Measurements from ENCODE around the gene SOWAHC.
"Not testable (repeated sequence)": the region's sequence is repeated elsewhere in the genome, so short reads cannot be mapped to it uniquely, and the experiment has no call there.

SOWAHC gene

DNA sequence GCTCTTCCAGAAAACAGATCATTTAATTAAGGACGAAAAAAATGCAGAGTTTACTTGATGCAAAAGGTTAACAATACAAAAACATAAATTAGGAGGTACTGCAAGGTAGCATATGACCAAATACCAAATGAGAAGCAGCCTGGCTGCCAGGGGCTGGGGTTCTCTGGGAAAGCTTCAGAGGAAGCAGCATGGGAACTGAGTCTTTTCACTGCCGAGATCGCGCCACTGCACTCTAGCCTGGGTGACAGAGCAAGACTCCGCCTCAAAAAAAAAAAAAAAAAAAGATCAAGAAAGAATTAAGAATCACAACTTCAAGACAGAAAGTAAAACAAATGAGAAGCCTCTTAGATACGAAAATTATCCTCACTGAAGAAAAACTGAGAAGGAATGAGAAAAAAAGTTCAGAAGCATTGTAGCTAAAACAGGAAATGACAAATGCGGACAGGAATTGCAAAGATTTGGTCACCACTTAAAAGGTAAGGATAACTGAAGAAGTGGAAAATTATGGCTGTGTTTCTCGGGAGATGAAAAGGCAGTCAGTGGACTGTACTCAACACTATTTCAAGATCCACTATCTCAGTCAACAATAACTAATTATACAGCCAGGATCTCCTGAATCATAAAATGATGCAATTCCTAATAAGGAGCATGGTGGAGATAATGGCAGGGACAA, 4.7 kb upstream of the SOWAHC start:
- no peaks in the 10 kb centered on the region for H3K9me3 Mint-ChIP-seq
- peaks cover 13% of the 10 kb centered on the region for H3K4me1 Mint-ChIP-seq
- DNase-seq = no peak
- no peak overlapping the region for H3K27ac Mint-ChIP-seq
- CTCF ChIA-PET = no interaction called here
- peaks cover 64% of the 10 kb centered on the region for H3K27me3 Mint-ChIP-seq
- H3K36me3 Mint-ChIP-seq = peaks cover 2% of the 10 kb centered on the region
- H3K4me3 Mint-ChIP-seq = no peak overlapping the region

- Mint-ChIP-seq H3K27ac (no peak overlapping the region), H3K27me3 (peaks cover 84% of the 10 kb centered on the region), H3K4me3 (no peak overlapping the region), H3K36me3 (peaks cover 2% of the 10 kb centered on the region), H3K4me1 (peaks cover 13% of the 10 kb centered on the region), H3K9me3 (no peaks in the 10 kb centered on the region)
- CTCF ChIA-PET = no interaction called here
- no peak for DNase-seq
Measured at GRCh38 chr2:109611467-109612095, 2.6 kb upstream of the SOWAHC start.

GRCh38 chr2:109613081-109613921, 863 bp upstream of the SOWAHC start:
- Mint-ChIP-seq H3K9me3 (no peaks in the 10 kb centered on the region), H3K4me3 (peak overlapping the region; percentile 82), H3K4me1 (peaks cover 13% of the 10 kb centered on the region), H3K27ac (no peak overlapping the region), H3K36me3 (peaks cover 2% of the 10 kb centered on the region), H3K27me3 (peaks cover 79% of the 10 kb centered on the region)
- CTCF ChIA-PET = no interaction called here
- peak; percentile 24 for DNase-seq

DNA sequence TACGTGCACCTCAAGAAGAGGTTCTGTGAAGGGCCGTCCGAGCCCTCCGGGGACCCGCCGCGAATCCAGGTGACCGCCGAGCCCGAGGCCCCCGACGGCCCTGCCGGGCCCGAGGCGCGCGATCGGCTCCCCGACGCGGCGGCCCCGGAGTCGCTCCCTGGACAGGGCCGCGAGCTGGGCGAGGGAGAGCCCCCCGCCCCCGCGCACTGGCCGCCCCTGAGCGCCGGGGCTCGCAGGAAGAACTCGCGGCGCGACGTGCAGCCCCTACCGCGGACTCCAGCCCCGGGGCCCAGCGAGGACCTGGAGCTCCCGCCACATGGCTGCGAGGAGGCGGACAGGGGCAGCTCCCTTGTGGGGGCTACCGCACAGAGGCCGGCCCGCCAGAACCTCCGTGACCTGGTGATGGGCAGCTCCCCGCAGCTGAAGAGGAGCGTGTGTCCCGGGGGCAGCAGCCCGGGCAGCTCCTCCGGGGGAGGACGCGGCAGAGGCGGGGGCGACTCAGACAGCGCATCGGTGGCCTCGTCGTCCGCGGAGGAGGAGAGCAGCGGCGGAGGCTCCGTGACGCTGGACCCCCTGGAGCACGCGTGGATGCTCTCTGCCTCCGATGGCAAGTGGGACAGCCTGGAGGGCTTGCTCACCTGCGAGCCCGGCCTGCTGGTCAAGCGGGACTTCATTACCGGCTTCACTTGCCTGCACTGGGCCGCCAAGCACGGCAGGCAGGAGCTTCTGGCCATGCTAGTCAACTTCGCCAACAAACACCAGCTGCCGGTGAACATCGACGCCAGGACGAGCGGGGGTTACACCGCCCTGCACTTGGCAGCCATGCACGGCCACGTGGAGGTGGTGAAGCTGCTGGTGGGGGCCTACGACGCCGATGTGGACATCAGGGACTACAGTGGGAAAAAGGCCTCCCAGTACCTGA, 812 bp downstream of the SOWAHC start:
- DNase-seq = no peak
- peaks cover 9% of the 10 kb centered on the region for H3K4me1 Mint-ChIP-seq
- H3K27me3 Mint-ChIP-seq = peaks cover 69% of the 10 kb centered on the region
- CTCF ChIA-PET = no interaction called here
- H3K27ac Mint-ChIP-seq = no peak overlapping the region
- no peak overlapping the region for H3K4me3 Mint-ChIP-seq
- H3K36me3 Mint-ChIP-seq = peaks cover 2% of the 10 kb centered on the region
- no peaks in the 10 kb centered on the region for H3K9me3 Mint-ChIP-seq

DNA sequence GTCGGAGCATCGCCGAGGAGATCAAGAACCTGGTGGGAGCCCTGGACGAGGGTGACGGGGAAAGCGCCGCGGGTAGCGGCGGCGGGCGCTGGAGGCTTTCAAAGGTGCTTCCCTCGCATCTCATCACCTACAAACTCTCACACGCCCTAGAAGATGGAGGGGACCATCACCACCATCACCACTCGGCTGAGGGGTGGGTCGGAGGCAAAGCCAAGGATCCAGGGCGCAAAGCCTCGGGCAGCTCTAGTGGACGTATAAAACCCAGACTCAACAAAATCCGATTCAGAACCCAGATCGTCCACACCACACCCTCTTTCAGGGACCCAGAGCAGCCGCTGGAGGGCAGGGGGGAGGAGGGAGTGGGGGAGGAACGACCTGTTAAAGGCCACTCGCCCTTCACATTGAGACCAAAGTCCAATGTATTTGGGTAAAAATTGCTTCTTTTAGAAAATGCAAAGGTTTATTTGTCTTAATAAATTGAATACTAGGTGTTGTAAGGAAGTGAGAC, 1.5 kb downstream of the SOWAHC start:
- H3K27me3 Mint-ChIP-seq = peaks cover 62% of the 10 kb centered on the region
- H3K27ac Mint-ChIP-seq = no peak overlapping the region
- no peak for DNase-seq
- peaks cover 9% of the 10 kb centered on the region for H3K4me1 Mint-ChIP-seq
- H3K9me3 Mint-ChIP-seq = no peaks in the 10 kb centered on the region
- H3K36me3 Mint-ChIP-seq = peaks cover 2% of the 10 kb centered on the region
- CTCF ChIA-PET = no interaction called here
- H3K4me3 Mint-ChIP-seq = peak overlapping the region; percentile 54

- Mint-ChIP-seq H3K9me3 (no peaks in the 10 kb centered on the region), H3K27ac (no peak overlapping the region), H3K36me3 (peaks cover 2% of the 10 kb centered on the region), H3K4me3 (peak overlapping the region; percentile 54), H3K27me3 (peaks cover 57% of the 10 kb centered on the region), H3K4me1 (peaks cover 9% of the 10 kb centered on the region)
- CTCF ChIA-PET = no interaction called here
- DNase-seq = no peak
Measured at GRCh38 chr2:109616184-109616583, 2.0 kb downstream of the SOWAHC start.

- Mint-ChIP-seq H3K27me3 (peaks cover 40% of the 10 kb centered on the region), H3K4me3 (no peak overlapping the region), H3K36me3 (no peaks in the 10 kb centered on the region), H3K27ac (no peak overlapping the region), H3K9me3 (no peaks in the 10 kb centered on the region), H3K4me1 (no peaks in the 10 kb centered on the region)
- CTCF ChIA-PET = no interaction called here
- DNase-seq = no peak
Measured at GRCh38 chr2:109619032-109619615, 5.0 kb downstream of the SOWAHC start.

- Mint-ChIP-seq H3K27me3 (peaks cover 28% of the 10 kb centered on the region), H3K4me3 (no peak overlapping the region), H3K27ac (no peak overlapping the region), H3K4me1 (no peaks in the 10 kb centered on the region), H3K9me3 (no peaks in the 10 kb centered on the region), H3K36me3 (no peaks in the 10 kb centered on the region)
- CTCF ChIA-PET = no interaction called here
- DNase-seq = no peak
Measured at GRCh38 chr2:109623297-109623696, 9.1 kb downstream of the SOWAHC start.

- no peak overlapping the region for H3K4me3 Mint-ChIP-seq
- no peaks in the 10 kb centered on the region for H3K36me3 Mint-ChIP-seq
Measured at GRCh38 chr2:109623923-109624322, 9.8 kb downstream of the SOWAHC start.

DNA sequence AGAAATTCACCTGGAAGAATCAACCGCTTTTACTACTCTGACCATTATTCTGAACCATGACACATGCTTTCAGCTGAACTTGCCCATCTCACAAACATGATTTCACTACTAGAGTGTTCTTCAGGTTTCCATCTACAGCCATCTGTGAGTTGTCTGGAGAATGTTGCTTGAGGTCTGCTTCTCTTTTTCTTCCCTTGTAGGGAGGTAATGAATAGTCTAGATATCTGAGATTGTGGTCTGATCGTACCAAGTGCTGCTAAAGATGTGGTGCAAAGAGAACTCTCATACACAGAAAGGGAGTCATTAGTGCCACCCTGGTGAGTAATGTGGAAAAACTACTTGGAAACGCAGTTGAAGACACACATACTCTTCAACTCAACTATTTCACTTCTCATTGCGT, 10.2 kb downstream of the SOWAHC start:
- Mint-ChIP-seq H3K4me3 (no peak overlapping the region), H3K27ac (no peak overlapping the region), H3K9me3 (no peaks in the 10 kb centered on the region), H3K27me3 (peaks cover 28% of the 10 kb centered on the region), H3K36me3 (no peaks in the 10 kb centered on the region), H3K4me1 (no peaks in the 10 kb centered on the region)
- no peak for DNase-seq
- CTCF ChIA-PET = no interaction called here

More at GRCh38 chr2:109623923-109624322, 9.8 kb downstream of the SOWAHC start:
- Mint-ChIP-seq H3K27ac (no peak overlapping the region), H3K4me1 (no peaks in the 10 kb centered on the region), H3K27me3 (peaks cover 28% of the 10 kb centered on the region), H3K9me3 (no peaks in the 10 kb centered on the region)
- CTCF ChIA-PET = no interaction called here
- DNase-seq = no peak

DNA sequence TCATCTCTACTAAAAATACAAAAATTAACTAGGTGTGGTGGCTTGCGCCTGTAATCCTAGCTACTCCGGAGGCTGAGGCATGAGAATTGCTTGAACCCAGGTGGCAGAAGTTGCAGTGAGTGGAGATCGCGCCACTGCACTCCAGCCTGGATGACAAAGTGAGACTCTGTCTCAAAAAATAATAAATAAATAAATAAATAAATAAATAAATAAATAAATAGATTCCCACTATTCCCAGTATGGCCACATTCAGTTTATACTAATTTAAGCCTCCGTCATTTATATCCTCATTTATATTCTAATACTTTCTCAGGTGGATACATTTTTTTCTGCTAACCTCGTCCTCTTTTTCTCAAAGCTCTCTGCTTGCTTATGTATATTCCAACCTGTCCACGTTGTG, 14.2 kb downstream of the SOWAHC start:
- H3K27ac Mint-ChIP-seq, H3K9me3 Mint-ChIP-seq, DNase-seq, H3K4me3 Mint-ChIP-seq, H3K4me1 Mint-ChIP-seq, H3K36me3 Mint-ChIP-seq, CTCF ChIA-PET: not testable (repeated sequence)
- peaks cover 23% of the 10 kb centered on the region for H3K27me3 Mint-ChIP-seq

DNA sequence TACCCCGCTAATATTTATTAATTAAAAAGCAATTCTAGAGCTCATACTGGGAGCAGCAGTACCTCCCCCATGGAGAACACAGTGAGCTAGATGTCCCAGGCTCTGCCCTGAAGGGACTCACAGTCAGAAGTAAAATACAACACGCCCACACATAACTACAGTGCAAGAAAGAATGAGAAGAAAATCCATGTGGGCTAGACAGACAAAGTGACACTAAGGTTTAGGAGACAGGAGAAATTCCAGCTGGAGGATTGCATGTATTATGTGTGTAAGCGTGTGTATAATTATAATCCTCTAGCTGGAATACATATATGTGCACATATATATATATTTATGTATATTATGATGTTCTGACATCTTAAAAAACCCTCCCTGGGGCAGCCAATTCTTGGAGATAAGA, 15.7 kb downstream of the SOWAHC start:
- Mint-ChIP-seq H3K4me1 (peaks cover 4% of the 10 kb centered on the region), H3K27me3 (peaks cover 8% of the 10 kb centered on the region), H3K27ac (no peak overlapping the region), H3K36me3 (no peaks in the 10 kb centered on the region), H3K9me3 (no peaks in the 10 kb centered on the region), H3K4me3 (no peak overlapping the region)
- CTCF ChIA-PET = no interaction called here
- DNase-seq = no peak

GRCh38 chr2:109630441-109631430, 16.6 kb downstream of the SOWAHC start:
- CTCF ChIA-PET = no interaction called here
- DNase-seq = no peak
- H3K9me3 Mint-ChIP-seq = no peaks in the 10 kb centered on the region
- H3K4me3 Mint-ChIP-seq = no peak overlapping the region
- H3K4me1 Mint-ChIP-seq = peaks cover 4% of the 10 kb centered on the region
- no peaks in the 10 kb centered on the region for H3K36me3 Mint-ChIP-seq
- peaks cover 8% of the 10 kb centered on the region for H3K27me3 Mint-ChIP-seq
- no peak overlapping the region for H3K27ac Mint-ChIP-seq
